ENCODE measurements around the gene CCDC152.
"Not testable (repeated sequence)": the region's sequence is repeated elsewhere in the genome, so short reads cannot be mapped to it uniquely, and the experiment has no call there.

Gene CCDC152

DNA sequence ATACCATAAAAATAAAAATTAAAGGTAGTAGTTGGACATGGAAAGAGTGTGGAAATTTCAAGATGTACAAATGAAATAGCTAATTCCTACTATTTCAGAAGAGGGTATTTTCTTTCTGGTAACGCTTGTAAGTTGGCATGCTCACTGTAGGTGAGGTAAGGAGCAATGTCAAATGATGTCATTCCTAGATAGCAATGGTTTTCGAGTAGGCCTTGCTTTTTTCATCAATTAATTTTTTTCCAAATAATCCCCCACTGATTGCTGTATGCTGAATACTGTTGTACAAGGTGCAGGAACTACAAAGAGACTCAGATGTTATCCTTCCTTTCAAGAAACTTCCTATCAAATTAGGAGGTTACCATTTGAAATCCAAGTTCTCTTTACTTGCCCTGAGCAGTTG, 56.0 kb downstream of the CCDC152 start:
- DNase-seq (ENCODE audit: low read depth, low spot score), result no peak

- no peak for DNase-seq (ENCODE audit: low read depth, low spot score)
Measured at GRCh38 chr5:42813533-42813932, 56.9 kb downstream of the CCDC152 start.

- not testable (repeated sequence) for DNase-seq (ENCODE audit: low read depth, low spot score)
Measured at GRCh38 chr5:42816546-42816945, 59.9 kb downstream of the CCDC152 start.

DNA sequence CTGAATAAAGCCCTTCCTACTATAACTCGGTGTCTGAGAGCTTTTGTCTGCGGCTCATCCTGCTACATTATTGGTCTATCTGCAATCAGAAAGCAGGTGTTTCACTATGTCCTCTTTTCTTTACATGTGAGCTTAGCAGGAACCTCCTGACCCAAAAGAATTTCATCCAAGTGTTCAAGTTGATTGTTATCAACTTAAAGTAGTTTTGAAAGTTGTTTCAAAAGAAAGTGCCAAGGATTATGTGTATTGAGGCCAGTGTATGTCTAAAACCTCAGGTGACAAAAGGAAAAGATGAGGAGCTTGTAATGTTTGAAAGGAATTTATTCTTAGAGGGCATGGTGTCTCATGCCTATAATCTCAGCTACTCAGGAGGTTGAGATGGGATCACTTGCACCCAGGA, 63.1 kb downstream of the CCDC152 start:
- no peak for DNase-seq (ENCODE audit: low read depth, low spot score)

GRCh38 chr5:42822548-42822947, 65.9 kb downstream of the CCDC152 start:
- DNase-seq (ENCODE audit: low read depth, low spot score), result no peak

- no peak for DNase-seq (ENCODE audit: low read depth, low spot score)
Measured at GRCh38 chr5:42824347-42824976, 67.8 kb downstream of the CCDC152 start.

DNA sequence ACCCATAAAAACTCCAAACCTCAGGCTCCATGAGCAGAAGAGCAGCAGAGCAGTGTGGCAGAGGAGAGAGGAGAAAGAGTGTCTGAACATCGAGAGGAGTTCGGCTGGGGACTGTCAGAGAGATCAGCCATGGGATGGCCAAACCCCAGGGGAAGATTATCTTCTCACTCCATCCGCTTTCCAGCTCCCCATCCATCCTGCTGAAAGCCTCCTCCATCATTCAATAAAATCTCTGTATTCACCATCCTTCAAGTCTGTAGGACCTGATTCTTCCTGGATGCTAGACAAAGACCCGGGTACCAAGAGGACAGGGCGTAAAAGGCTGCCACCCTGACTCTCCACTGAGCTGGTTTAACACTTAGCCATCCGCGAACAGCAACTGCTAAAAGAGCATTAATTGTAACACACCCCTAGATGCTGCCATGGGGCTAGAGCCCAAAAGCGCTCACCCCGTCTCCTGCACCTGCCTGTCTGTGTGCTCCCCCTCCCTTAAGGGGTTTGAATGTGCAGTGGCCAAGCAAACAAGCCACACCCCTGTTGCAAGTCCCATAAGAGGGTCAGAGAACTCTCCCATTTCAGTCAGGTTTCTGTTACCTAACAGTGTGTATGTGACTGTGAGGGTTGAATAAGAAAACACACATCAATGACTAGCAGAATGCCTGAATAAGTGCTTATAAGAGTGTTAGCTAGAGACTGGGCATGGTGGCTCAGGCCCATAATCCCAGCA, 69.0 kb downstream of the CCDC152 start:
- DNase-seq (ENCODE audit: low read depth, low spot score), result no peak

DNA sequence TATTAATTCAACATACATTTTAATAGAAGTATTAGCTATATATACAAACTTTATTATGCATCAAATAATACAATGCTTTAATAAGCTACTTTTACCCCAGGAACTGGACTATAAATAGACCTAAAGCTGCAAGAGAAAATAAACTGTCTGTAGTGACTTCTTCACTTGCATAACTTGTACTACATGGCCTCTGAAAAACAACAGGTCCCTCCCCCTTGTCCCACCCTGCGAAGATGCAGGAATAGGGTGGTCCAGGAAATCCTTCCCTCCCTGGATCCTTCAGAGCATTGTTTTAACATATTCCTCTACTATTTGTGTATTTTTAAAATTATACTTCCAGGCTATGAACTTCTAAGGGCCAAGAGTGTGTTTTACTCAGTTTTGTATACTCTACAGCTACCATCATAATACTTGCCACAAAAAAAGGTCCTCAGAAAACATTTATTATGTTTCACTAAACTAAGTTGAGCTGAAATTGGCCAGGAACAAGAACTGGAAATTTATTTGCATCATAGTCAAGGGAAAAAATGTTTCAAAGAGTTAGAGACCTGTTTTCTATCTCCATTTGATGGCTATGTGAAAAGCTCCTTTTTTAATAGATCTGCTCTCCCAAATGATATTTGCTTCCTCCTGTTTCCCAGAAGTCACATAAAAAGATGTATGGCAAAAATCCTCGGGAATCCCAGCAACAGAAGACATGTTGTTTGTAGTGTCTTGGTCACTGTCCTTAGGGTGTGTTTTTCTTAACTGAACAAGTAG, 70.3 kb downstream of the CCDC152 start:
- no peak for DNase-seq (ENCODE audit: low read depth, low spot score)

GRCh38 chr5:42828671-42829070, 72.1 kb downstream of the CCDC152 start:
- DNase-seq (ENCODE audit: low read depth, low spot score), result no peak

DNA sequence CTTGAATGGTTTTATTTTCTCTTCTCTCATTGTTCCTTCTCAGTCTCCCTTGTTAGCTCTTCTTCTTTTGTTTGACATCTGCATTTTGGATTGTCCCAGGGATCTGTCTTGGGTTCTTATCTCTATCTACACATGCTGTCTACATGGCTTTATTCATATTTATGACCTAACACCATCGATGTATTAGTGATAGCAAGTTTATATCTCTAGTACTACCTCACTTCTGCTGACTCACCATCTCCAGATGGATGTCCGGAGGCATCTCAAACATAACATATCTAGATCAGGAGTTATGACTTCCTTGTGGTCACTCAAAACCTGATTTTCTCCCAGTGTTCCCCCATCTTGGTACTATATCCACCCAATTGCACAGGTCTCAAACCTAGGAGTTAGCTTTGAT, 74.3 kb downstream of the CCDC152 start:
- DNase-seq (ENCODE audit: low read depth, low spot score), result no peak

DNA sequence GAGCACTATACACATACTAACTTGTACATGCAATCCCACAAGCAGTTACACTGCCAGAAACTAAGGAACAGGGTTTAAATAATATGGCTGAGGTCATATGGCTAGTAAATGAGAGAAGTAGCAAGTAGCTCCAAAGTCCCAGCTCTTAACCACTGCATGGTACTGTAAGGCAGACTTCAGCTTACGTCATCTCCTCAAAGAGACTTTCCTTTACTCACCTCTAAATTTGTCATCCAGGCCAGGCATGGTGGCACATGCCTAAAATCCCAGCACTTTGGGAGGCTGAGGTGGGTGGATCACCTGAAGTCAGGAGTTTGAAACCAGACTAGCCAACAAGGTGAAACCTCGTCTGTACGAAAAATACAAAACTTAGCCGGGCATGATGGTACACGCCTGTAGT, 75.4 kb downstream of the CCDC152 start:
- DNase-seq (ENCODE audit: low read depth, low spot score), result no peak

GRCh38 chr5:42836070-42836769, 79.6 kb downstream of the CCDC152 start:
- no peak for DNase-seq (ENCODE audit: low read depth, low spot score)

GRCh38 chr5:42837601-42838000, 81.0 kb downstream of the CCDC152 start:
- no peak for DNase-seq (ENCODE audit: low read depth, low spot score)

DNA sequence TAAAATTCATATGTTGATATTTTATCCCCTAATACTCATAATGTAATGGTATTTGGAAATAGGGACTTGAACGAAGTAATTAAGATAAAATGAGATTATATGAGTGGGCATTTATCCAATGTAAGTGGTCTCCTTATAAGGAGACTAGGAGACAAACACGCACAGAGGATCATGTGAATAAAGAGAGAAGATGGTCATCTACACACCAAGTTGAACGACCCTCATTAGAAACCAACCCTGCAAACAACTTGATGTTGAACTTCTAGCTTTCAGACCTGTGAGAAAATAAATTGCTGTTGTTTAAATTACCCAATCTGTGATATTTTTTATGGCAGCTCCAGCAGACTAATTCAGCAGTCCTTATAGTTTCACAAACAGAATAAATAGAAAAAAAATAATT, 82.6 kb downstream of the CCDC152 start:
- no peak for DNase-seq (ENCODE audit: low read depth, low spot score)

GRCh38 chr5:42840269-42840668, 83.7 kb downstream of the CCDC152 start:
- no peak for DNase-seq (ENCODE audit: low read depth, low spot score)

DNA sequence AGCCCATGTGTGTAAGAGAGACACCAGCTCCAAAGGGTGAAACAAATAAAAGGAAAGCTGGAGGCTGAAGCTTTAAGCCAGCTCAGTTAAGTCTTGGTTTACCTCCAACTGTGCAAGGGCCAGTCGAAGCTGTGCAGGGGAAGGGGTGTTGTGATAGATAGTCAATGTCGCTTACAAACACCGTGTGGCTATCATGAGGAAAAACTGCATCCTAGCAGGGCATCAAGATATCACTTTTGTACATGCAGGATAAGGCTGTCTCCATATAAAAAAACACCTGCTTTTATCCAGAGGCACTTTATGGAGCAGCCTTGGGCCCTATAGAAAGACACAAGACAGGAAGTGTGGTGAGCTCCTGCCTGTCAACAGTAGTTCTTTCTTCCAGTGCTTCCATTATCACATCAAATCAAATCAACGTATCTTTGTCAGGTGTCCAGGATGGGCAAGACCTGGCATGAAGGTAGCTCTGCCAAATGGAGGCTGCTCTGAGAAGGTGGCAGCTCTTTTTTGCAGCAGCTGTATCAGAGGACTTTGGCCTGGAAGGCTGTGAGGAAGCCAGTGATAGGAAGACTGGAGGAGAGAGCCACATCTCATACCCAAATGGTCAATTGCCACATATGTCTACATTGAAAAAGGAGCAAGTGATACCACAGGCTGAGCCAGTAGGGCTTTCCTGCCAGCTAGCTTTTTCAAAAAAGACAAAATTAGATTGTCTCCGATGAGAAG, 84.4 kb downstream of the CCDC152 start:
- no peak for DNase-seq (ENCODE audit: low read depth, low spot score)

- no peak for DNase-seq (ENCODE audit: low read depth, low spot score)
Measured at GRCh38 chr5:42842921-42843641, 86.5 kb downstream of the CCDC152 start.

GRCh38 chr5:42843675-42844292, 87.2 kb downstream of the CCDC152 start:
- no peak for DNase-seq (ENCODE audit: low read depth, low spot score)

DNA sequence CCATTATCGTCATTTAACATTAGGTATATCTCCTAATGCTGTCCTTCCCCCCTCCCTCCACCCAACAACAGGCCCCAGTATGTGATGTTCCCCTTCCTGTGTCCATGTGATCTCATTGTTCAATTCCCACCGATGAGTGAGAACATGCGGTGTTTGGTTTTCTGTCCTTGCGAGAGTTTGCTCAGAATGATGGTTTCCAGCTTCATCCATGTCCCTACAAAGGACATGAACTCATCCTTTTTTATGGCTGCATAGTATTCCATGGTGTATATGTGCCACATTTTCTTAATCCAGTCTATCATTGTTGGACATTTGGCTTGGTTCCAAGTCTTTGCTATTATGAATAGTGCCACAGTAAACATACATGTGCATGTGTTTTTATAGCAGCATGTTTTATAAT, 87.8 kb downstream of the CCDC152 start:
- DNase-seq (ENCODE audit: low read depth, low spot score), result not testable (repeated sequence)

DNA sequence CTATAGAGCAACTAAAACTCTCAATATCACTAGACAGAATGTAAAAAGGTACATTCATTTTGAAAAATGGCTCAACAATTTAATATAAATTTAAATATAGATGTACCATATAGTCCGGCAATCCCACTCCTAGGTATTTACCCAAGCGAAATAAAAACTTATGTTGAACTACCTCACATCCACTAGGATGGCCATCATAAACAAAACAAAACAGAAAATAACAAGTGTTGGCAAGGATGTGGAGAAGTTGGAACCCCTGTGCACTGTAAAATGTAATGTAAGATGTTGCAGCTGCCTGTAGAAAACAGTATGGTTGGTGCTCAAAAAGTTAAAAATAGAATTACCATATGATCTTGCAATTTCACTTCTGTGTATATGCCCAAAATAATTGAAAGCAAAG, 91.9 kb downstream of the CCDC152 start:
- no peak for DNase-seq (ENCODE audit: low read depth, low spot score)
